GM23338 (cell line): ENCODE data around the gene RCOR3.

Experiments used
- CREB1 ChIP-seq: fragments of 250-450 bp; sonication (Bioruptor Pico); IDR thresholded peaks from 2 replicates; pipeline ENCODE4 v1.5.0; 2020; ENCODE audit warnings: low read depth, mild to moderate bottlenecking, moderate library complexity
- ETS1 ChIP-seq: IDR thresholded peaks from 2 replicates; pipeline ENCODE4 v1.6.1; 2016; ENCODE audit warnings: antibody characterized with exemption
- EZH2 ChIP-seq: fragments of 200-600 bp; sonication (generic); IDR thresholded peaks from one replicate; pipeline ENCODE4 v1.8.0; 2017; ENCODE audit warnings: antibody characterized with exemption, mild to moderate bottlenecking, low read depth; ENCODE audit not compliant: unreplicated experiment
- EZH2phosphoT487 ChIP-seq: fragments of 200-600 bp; sonication (generic); IDR thresholded peaks from one replicate; pipeline ENCODE4 v1.8.1; 2018; ENCODE audit warnings: antibody characterized with exemption; ENCODE audit not compliant: unreplicated experiment
- JUNB ChIP-seq: IDR thresholded peaks from one replicate; pipeline ENCODE4 v1.6.1; 2016; ENCODE audit warnings: antibody characterized with exemption; ENCODE audit not compliant: unreplicated experiment
- POLR2AphosphoS5 ChIP-seq: IDR thresholded peaks from 2 replicates; pipeline ENCODE4 v1.6.1; 2016; ENCODE audit warnings: antibody characterized with exemption, low read depth
- STAT1 ChIP-seq: IDR thresholded peaks from one replicate; pipeline ENCODE4 v1.6.1; 2016; ENCODE audit warnings: antibody characterized with exemption; ENCODE audit not compliant: unreplicated experiment
- ZNF331 ChIP-seq: fragments of 250-450 bp; sonication (Bioruptor Pico); IDR thresholded peaks from 2 replicates; pipeline ENCODE4 v1.5.0; 2020; ENCODE audit warnings: low read depth, mild to moderate bottlenecking, moderate library complexity
- TF ChIP-seq, protein P1 (sequence below): IDR thresholded peaks from one replicate; pipeline ENCODE4 v1.6.1; 2018; ENCODE audit warnings: antibody characterized with exemption; ENCODE audit not compliant: unreplicated experiment
- TF ChIP-seq, protein P2 (sequence below), 2 experiments: fragments of 200-600 bp in 1 of 2; sonication (generic) in 1 of 2; conservative IDR thresholded peaks; 2 replicates each; pipeline versions ENCODE4 v1.5.1 to v1.6.1; 2016 to 2017; ENCODE audit warnings: antibody characterized with exemption in 2 of 2, low read depth in 2 of 2, mild to moderate bottlenecking in 2 of 2, moderate library complexity in 1 of 2

DNA sequence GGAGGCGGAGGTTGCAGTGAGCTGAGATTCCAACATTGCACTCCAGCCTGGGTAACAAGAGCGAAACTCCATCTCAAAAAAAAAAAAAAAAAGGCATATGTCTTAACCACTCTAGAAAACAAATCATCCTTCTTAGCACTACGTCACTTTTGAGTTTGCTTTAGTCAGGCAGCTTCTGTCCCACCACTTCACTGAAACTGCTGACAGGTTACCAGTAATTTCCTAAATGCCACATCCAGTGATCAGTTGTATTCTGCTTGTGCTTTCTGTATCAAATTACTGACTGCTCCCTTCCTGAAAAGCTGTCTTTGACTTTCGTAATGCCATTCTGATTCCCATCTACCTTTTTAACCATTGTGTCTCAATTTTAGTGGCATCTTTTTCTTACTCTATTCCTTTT is 21.7 kb downstream of the RCOR3 start:
- TF ChIP-seq POLR2AphosphoS5 (no peak), ZNF331 (CRISPR knock-in tag) (no peak), EZH2 (no peak), EZH2phosphoT487 (no peak), CREB1 (CRISPR knock-in tag) (no peak), ETS1 (no peak), STAT1 (no peak), JUNB (no peak)
- TF ChIP-seq, protein P1, sequence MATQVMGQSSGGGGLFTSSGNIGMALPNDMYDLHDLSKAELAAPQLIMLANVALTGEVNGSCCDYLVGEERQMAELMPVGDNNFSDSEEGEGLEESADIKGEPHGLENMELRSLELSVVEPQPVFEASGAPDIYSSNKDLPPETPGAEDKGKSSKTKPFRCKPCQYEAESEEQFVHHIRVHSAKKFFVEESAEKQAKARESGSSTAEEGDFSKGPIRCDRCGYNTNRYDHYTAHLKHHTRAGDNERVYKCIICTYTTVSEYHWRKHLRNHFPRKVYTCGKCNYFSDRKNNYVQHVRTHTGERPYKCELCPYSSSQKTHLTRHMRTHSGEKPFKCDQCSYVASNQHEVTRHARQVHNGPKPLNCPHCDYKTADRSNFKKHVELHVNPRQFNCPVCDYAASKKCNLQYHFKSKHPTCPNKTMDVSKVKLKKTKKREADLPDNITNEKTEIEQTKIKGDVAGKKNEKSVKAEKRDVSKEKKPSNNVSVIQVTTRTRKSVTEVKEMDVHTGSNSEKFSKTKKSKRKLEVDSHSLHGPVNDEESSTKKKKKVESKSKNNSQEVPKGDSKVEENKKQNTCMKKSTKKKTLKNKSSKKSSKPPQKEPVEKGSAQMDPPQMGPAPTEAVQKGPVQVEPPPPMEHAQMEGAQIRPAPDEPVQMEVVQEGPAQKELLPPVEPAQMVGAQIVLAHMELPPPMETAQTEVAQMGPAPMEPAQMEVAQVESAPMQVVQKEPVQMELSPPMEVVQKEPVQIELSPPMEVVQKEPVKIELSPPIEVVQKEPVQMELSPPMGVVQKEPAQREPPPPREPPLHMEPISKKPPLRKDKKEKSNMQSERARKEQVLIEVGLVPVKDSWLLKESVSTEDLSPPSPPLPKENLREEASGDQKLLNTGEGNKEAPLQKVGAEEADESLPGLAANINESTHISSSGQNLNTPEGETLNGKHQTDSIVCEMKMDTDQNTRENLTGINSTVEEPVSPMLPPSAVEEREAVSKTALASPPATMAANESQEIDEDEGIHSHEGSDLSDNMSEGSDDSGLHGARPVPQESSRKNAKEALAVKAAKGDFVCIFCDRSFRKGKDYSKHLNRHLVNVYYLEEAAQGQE: no peak
- TF ChIP-seq, protein P2, sequence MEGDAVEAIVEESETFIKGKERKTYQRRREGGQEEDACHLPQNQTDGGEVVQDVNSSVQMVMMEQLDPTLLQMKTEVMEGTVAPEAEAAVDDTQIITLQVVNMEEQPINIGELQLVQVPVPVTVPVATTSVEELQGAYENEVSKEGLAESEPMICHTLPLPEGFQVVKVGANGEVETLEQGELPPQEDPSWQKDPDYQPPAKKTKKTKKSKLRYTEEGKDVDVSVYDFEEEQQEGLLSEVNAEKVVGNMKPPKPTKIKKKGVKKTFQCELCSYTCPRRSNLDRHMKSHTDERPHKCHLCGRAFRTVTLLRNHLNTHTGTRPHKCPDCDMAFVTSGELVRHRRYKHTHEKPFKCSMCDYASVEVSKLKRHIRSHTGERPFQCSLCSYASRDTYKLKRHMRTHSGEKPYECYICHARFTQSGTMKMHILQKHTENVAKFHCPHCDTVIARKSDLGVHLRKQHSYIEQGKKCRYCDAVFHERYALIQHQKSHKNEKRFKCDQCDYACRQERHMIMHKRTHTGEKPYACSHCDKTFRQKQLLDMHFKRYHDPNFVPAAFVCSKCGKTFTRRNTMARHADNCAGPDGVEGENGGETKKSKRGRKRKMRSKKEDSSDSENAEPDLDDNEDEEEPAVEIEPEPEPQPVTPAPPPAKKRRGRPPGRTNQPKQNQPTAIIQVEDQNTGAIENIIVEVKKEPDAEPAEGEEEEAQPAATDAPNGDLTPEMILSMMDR (conservative IDR thresholded peaks at IDR 0.05; ENCODE audit: low read depth in 2 of 2): no peak
